ENCODE data around the gene EEF1G. TPM values are rescaled to one million over a fixed set of nuclear protein-coding genes. Genes with fewer than 3 reads are reported as not detected.
"Not testable (repeated sequence)": the region's sequence is repeated elsewhere in the genome, so short reads cannot be mapped to it uniquely, and the experiment has no call there.

Gene EEF1G
- total and polyA plus RNA-seq, 2 donors (not counting 1 experiment from before 2014, with no cell fraction given), result 1,582 to 1,867 TPM

DNA sequence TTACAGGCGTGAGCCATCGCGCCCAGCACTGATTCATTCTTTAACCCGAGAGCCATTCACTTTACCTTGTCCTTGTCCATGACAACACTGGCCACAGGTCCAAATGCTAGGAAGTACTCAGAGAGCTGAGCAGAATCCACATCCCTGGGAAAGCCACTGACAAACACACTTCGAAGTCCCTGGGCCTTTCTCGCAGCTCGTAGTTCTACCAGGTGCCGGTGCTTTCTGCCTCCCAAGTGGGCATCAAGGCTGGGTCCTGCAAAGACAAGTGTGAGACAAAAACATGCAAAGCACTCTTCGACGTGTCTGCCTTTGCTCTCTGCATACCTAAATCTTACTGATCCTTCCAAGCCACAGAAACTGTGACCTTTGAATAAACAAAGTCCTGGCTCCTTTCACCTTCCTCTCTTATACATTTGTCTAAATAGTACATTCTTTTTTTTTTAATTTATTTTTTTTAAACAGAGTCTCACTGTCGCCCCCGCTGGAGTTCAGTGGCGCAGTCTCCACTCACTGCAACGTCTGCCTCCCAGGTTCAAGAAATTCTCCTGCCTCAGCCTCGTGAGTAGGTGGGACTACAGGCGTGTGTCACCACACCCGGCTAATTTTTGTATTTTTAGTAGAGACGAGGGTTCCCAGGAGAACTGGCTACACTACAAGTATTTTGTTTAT is 15.4 kb upstream of the EEF1G start:
- H3K27ac Mint-ChIP-seq, result no peak overlapping the region
- Histone ChIP-seq H3K79me2 (ENCODE audit: control insufficient read depth, insufficient read depth, low read length) (peaks cover 63% of the 10 kb centered on the region), H3K27me3 (replicated peaks in 1 of 4; ENCODE audit: control extremely low read depth in 1 of 4, control insufficient read depth in 3 of 4, insufficient read depth in 4 of 4, low read length in 3 of 4) (no peaks in the 10 kb centered on the region), H3K9me3 (ENCODE audit: control extremely low read depth in 1 of 3, control insufficient read depth in 2 of 3, insufficient read depth in 1 of 3, low read length in 2 of 3) (no peaks in the 10 kb centered on the region), H4K20me1 (ENCODE audit: control insufficient read depth, insufficient read depth, low read length, poor library complexity, severe bottlenecking) (peaks cover 8% of the 10 kb centered on the region), H3K27ac (ENCODE audit: low read length in 2 of 2) (no peak overlapping the region), H3K36me3 (replicated peaks in 1 of 2; ENCODE audit: control extremely low read depth in 1 of 2, control insufficient read depth in 1 of 2, extremely low read depth in 1 of 2, insufficient read depth in 2 of 2, low read length in 1 of 2) (peaks cover 0 to 33% of the 10 kb centered on the region in 2 experiments), H3K4me2 (replicated peaks; ENCODE audit: low read depth, low read length, poor library complexity, severe bottlenecking) (no peak overlapping the region), H3K4me3 (ENCODE audit: control extremely low read depth in 1 of 5, extremely low read depth in 1 of 5, insufficient read depth in 1 of 5, low read depth in 2 of 5, low read length in 4 of 5) (no peak overlapping the region), H3K4me1 (ENCODE audit: control insufficient read depth in 2 of 2, insufficient read depth in 2 of 2, low read length in 2 of 2) (peaks cover 23 to 34% of the 10 kb centered on the region in 2 donors), H3K9ac (ENCODE audit: low read length) (no peak overlapping the region), H2AFZ (ENCODE audit: insufficient read depth, low read depth, low read length, poor library complexity, severe bottlenecking) (no peak overlapping the region)
- no peak overlapping the region for H3K4me3 Mint-ChIP-seq
- ATAC-seq (ENCODE audit: low read depth) (no peak), DNase-seq (no peak)
- POLR2A ChIA-PET, result interaction anchor here (0.7 to 0.8 kb wide), 2 partner anchors 15 to 25 kb away, joined by 3 to 5 read pairs; partner anchors contain the start of gene EEF1G
- intact Hi-C loops (cut with micrococcal nuclease), result no loop called here
- peaks cover 43% of the 10 kb centered on the region for H3K4me1 Mint-ChIP-seq
- TF ChIP-seq, protein P1, sequence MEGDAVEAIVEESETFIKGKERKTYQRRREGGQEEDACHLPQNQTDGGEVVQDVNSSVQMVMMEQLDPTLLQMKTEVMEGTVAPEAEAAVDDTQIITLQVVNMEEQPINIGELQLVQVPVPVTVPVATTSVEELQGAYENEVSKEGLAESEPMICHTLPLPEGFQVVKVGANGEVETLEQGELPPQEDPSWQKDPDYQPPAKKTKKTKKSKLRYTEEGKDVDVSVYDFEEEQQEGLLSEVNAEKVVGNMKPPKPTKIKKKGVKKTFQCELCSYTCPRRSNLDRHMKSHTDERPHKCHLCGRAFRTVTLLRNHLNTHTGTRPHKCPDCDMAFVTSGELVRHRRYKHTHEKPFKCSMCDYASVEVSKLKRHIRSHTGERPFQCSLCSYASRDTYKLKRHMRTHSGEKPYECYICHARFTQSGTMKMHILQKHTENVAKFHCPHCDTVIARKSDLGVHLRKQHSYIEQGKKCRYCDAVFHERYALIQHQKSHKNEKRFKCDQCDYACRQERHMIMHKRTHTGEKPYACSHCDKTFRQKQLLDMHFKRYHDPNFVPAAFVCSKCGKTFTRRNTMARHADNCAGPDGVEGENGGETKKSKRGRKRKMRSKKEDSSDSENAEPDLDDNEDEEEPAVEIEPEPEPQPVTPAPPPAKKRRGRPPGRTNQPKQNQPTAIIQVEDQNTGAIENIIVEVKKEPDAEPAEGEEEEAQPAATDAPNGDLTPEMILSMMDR (IDR thresholded peaks at IDR 0.05), result no peak
- TF ChIP-seq EZH2 (IDR thresholded peaks at IDR 0.05; ENCODE audit: borderline replicate concordance, insufficient read depth, low read depth, low read length, poor library complexity, severe bottlenecking), result no peak
- CTCF ChIA-PET, result interaction anchor here (0.6 to 1.6 kb wide), 3 partner anchors 42 to 159 kb away, joined by 3 read pairs; partner anchors contain the start of gene AHNAK
- 97% methylated on average over 10 of the region's 18 CpGs for WGBS (ENCODE audit: insufficient coverage)
- no peaks in the 10 kb centered on the region for H3K27me3 Mint-ChIP-seq
- no peaks in the 10 kb centered on the region for H3K9me3 Mint-ChIP-seq (ENCODE audit: insufficient read depth)

DNA sequence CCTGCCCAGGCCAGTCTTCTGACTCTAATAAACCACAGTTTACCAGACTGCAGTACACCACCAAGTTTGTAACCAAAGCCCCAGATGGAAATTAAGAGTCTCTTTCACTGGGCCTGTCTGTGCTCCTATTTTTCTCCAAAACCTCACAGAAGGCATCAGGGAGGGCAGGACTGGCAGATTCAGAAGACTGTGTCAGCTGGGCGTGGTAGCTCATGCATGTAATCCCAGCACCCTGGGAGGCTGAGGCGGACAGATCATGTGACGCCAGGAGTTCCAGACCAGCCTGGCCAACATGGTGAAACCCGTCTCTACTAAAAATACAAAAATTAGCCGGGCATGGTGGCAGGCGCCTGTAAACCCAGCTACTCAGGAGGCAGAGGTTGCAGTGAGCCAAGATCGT is 11.7 kb upstream of the EEF1G start:
- CTCF ChIA-PET, result interaction anchor here (0.5 to 0.8 kb wide), 2 partner anchors 201 to 228 kb away, joined by 3 read pairs; no protein-coding TSS in a partner anchor
- H3K27me3 Mint-ChIP-seq; H2AFZ ChIP-seq (ENCODE audit: insufficient read depth, low read depth, low read length, poor library complexity, severe bottlenecking); H3K27me3 ChIP-seq (replicated peaks in 1 of 4; ENCODE audit: control extremely low read depth in 1 of 4, control insufficient read depth in 3 of 4, insufficient read depth in 4 of 4, low read length in 3 of 4); intact Hi-C loops (cut with micrococcal nuclease); H3K4me2 ChIP-seq (replicated peaks; ENCODE audit: low read depth, low read length, poor library complexity, severe bottlenecking); H3K4me3 ChIP-seq (ENCODE audit: control extremely low read depth in 1 of 5, extremely low read depth in 1 of 5, insufficient read depth in 1 of 5, low read depth in 2 of 5, low read length in 4 of 5); ATAC-seq (ENCODE audit: low read depth); DNase-seq; H3K27ac Mint-ChIP-seq; H4K20me1 ChIP-seq (ENCODE audit: control insufficient read depth, insufficient read depth, low read length, poor library complexity, severe bottlenecking); H3K4me1 ChIP-seq (ENCODE audit: control insufficient read depth in 2 of 2, insufficient read depth in 2 of 2, low read length in 2 of 2); H3K9ac ChIP-seq (ENCODE audit: low read length); H3K9me3 ChIP-seq (ENCODE audit: control extremely low read depth in 1 of 3, control insufficient read depth in 2 of 3, insufficient read depth in 1 of 3, low read length in 2 of 3); H3K27ac ChIP-seq (ENCODE audit: low read length in 2 of 2); H3K9me3 Mint-ChIP-seq (ENCODE audit: insufficient read depth); H3K4me3 Mint-ChIP-seq: not testable (repeated sequence)
- POLR2A ChIA-PET, result interaction anchor here (0.6 to 1.8 kb wide), 4 partner anchors 11 to 90 kb away, joined by 3 to 4 read pairs (median 3); partner anchors contain the start of gene MTA2
- 100% methylated on average over 7 of the region's 7 CpGs for WGBS (ENCODE audit: insufficient coverage)
- peaks cover 76% of the 10 kb centered on the region for H3K79me2 ChIP-seq (ENCODE audit: control insufficient read depth, insufficient read depth, low read length)
- peaks cover 1 to 46% of the 10 kb centered on the region in 2 experiments for H3K36me3 ChIP-seq (replicated peaks in 1 of 2; ENCODE audit: control extremely low read depth in 1 of 2, control insufficient read depth in 1 of 2, extremely low read depth in 1 of 2, insufficient read depth in 2 of 2, low read length in 1 of 2)
- H3K4me1 Mint-ChIP-seq, result peaks cover 11% of the 10 kb centered on the region

DNA sequence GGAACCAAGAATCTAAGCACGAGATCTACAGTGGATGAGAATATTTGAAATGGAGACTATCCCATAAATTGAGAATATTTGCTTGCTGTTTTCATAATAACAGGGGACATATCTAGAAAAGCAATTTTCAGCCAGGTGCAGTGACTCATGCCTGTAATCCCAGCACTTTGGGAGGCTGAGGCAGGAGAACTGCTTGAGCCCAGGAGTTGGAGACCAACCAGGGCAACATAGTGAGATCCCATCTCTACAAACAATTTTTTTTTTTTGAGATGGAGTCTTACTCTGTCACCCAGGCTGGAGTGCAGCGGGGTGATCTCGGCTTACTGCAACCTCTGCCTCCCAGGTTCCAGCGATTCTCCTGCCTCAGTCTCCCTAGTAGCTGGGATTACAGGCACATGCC is 8.0 kb upstream of the EEF1G start:
- WGBS (ENCODE audit: insufficient coverage), result 100% methylated on average over 1 of the region's 4 CpGs
- H3K27me3 Mint-ChIP-seq; H3K9me3 Mint-ChIP-seq (ENCODE audit: insufficient read depth); H3K27ac ChIP-seq (ENCODE audit: low read length in 2 of 2); H3K4me2 ChIP-seq (replicated peaks; ENCODE audit: low read depth, low read length, poor library complexity, severe bottlenecking); H3K9ac ChIP-seq (ENCODE audit: low read length); H3K4me3 ChIP-seq (ENCODE audit: control extremely low read depth in 1 of 5, extremely low read depth in 1 of 5, insufficient read depth in 1 of 5, low read depth in 2 of 5, low read length in 4 of 5); H3K9me3 ChIP-seq (ENCODE audit: control extremely low read depth in 1 of 3, control insufficient read depth in 2 of 3, insufficient read depth in 1 of 3, low read length in 2 of 3); CTCF ChIA-PET; H3K4me1 Mint-ChIP-seq; H2AFZ ChIP-seq (ENCODE audit: insufficient read depth, low read depth, low read length, poor library complexity, severe bottlenecking); H3K4me1 ChIP-seq (ENCODE audit: control insufficient read depth in 2 of 2, insufficient read depth in 2 of 2, low read length in 2 of 2); intact Hi-C loops (cut with micrococcal nuclease); H3K27ac Mint-ChIP-seq; H4K20me1 ChIP-seq (ENCODE audit: control insufficient read depth, insufficient read depth, low read length, poor library complexity, severe bottlenecking); H3K4me3 Mint-ChIP-seq; ATAC-seq (ENCODE audit: low read depth); H3K27me3 ChIP-seq (replicated peaks in 1 of 4; ENCODE audit: control extremely low read depth in 1 of 4, control insufficient read depth in 3 of 4, insufficient read depth in 4 of 4, low read length in 3 of 4); DNase-seq: not testable (repeated sequence)
- POLR2A ChIA-PET, result interaction anchor here (1.8 kb wide), 1 partner anchor 10 kb away, joined by 8 read pairs; the partner anchor contains the start of gene TUT1
- H3K79me2 ChIP-seq (ENCODE audit: control insufficient read depth, insufficient read depth, low read length), result peaks cover 41% of the 10 kb centered on the region
- H3K36me3 ChIP-seq (replicated peaks in 1 of 2; ENCODE audit: control extremely low read depth in 1 of 2, control insufficient read depth in 1 of 2, extremely low read depth in 1 of 2, insufficient read depth in 2 of 2, low read length in 1 of 2), result peaks cover 1 to 49% of the 10 kb centered on the region in 2 experiments

Data from B cell (primary cell).